ENCODE data around the gene SERPING1. TPM values are rescaled to one million over a fixed set of nuclear protein-coding genes. Genes with fewer than 3 reads are reported as not detected.
A peak's percentile ranks its signal among the peaks of the same experiment; 100 is the strongest.

SERPING1 gene
- total RNA-seq, 1 experiment from 2014 or later = 5.2 TPM

- Histone ChIP-seq H3K27me3 (replicated peaks; ENCODE audit: insufficient read depth, low read depth, low read length, poor library complexity) (no peaks in the 10 kb centered on the region), H3K4me3 (ENCODE audit: low read depth, low read length, poor library complexity, severe bottlenecking) (no peak overlapping the region), H3K4me1 (ENCODE audit: insufficient read depth, low read length, poor library complexity, severe bottlenecking) (peaks cover 5% of the 10 kb centered on the region), H3K36me3 (ENCODE audit: insufficient read depth, low read length, poor library complexity, severe bottlenecking) (no peaks in the 10 kb centered on the region), H3K27ac (ENCODE audit: low read depth, low read length, poor library complexity, severe bottlenecking) (no peak overlapping the region), H3K9me3 (ENCODE audit: low read depth, low read length, poor library complexity, severe bottlenecking) (peaks cover 8% of the 10 kb centered on the region)
- no TSS peak for BruUV-seq (replicated peaks)
- TF ChIP-seq EZH2 (IDR thresholded peaks at IDR 0.05; ENCODE audit: borderline replicate concordance, low read depth, low read length, poor library complexity, severe bottlenecking) (no peak), CTCF (conservative IDR thresholded peaks at IDR 0.05; ENCODE audit: low read depth, low read length) (no peak)
- CTCF ChIA-PET = no interaction called here
- DNase-seq (ENCODE audit: low spot score) = no peak
- POLR2A ChIA-PET (ENCODE audit: low non-redundant PET) = interaction anchor here (1.0 kb wide), 1 partner anchor 22 kb away, joined by 3 read pairs; no protein-coding TSS in a partner anchor
- intact Hi-C loops (cut with micrococcal nuclease; ENCODE audit: unreplicated experiment) = no loop called here
These were observed 21.0 kb downstream of the SERPING1 start for GRCh38 chr11:57618438-57618837.

GRCh38 chr11:57619331-57619730 is 21.8 kb downstream of the SERPING1 start:
- intact Hi-C loops (cut with micrococcal nuclease; ENCODE audit: unreplicated experiment) = no loop called here
- Histone ChIP-seq H3K4me1 (ENCODE audit: insufficient read depth, low read length, poor library complexity, severe bottlenecking) (peaks cover 5% of the 10 kb centered on the region), H3K27me3 (replicated peaks; ENCODE audit: insufficient read depth, low read depth, low read length, poor library complexity) (no peaks in the 10 kb centered on the region), H3K27ac (ENCODE audit: low read depth, low read length, poor library complexity, severe bottlenecking) (no peak overlapping the region), H3K4me3 (ENCODE audit: low read depth, low read length, poor library complexity, severe bottlenecking) (no peak overlapping the region), H3K9me3 (ENCODE audit: low read depth, low read length, poor library complexity, severe bottlenecking) (peaks cover 8% of the 10 kb centered on the region), H3K36me3 (ENCODE audit: insufficient read depth, low read length, poor library complexity, severe bottlenecking) (no peaks in the 10 kb centered on the region)
- no peak for DNase-seq (ENCODE audit: low spot score)
- ChIA-PET POLR2A (ENCODE audit: low non-redundant PET) (interaction anchor here (1.0 kb wide), 1 partner anchor 21 kb away, joined by 3 read pairs; no protein-coding TSS in a partner anchor), CTCF (no interaction called here)
- no TSS peak for BruUV-seq (replicated peaks)
- TF ChIP-seq CTCF (conservative IDR thresholded peaks at IDR 0.05; ENCODE audit: low read depth, low read length) (peak; percentile 40; the same call in 1 of the 2 replicates), EZH2 (IDR thresholded peaks at IDR 0.05; ENCODE audit: borderline replicate concordance, low read depth, low read length, poor library complexity, severe bottlenecking) (no peak)

GRCh38 chr11:57620467-57620866 is 23.0 kb downstream of the SERPING1 start:
- no peaks in the 10 kb centered on the region for H3K36me3 ChIP-seq (ENCODE audit: insufficient read depth, low read length, poor library complexity, severe bottlenecking)
- DNase-seq (ENCODE audit: low spot score) = no peak
- peaks cover 8% of the 10 kb centered on the region for H3K9me3 ChIP-seq (ENCODE audit: low read depth, low read length, poor library complexity, severe bottlenecking)
- ChIA-PET CTCF (interaction anchor here (1.4 kb wide), 1 partner anchor 20 kb away, joined by 3 read pairs; no protein-coding TSS in a partner anchor), POLR2A (ENCODE audit: low non-redundant PET) (no interaction called here)
- no peak overlapping the region for H3K27ac ChIP-seq (ENCODE audit: low read depth, low read length, poor library complexity, severe bottlenecking)
- no peak for TF ChIP-seq EZH2 (IDR thresholded peaks at IDR 0.05; ENCODE audit: borderline replicate concordance, low read depth, low read length, poor library complexity, severe bottlenecking)
- TF ChIP-seq CTCF (conservative IDR thresholded peaks at IDR 0.05; ENCODE audit: low read depth, low read length) = no peak
- H3K27me3 ChIP-seq (replicated peaks; ENCODE audit: insufficient read depth, low read depth, low read length, poor library complexity) = no peaks in the 10 kb centered on the region
- BruUV-seq (replicated peaks) = no TSS peak
- peaks cover 5% of the 10 kb centered on the region for H3K4me1 ChIP-seq (ENCODE audit: insufficient read depth, low read length, poor library complexity, severe bottlenecking)
- no peak overlapping the region for H3K4me3 ChIP-seq (ENCODE audit: low read depth, low read length, poor library complexity, severe bottlenecking)
- intact Hi-C loops (cut with micrococcal nuclease; ENCODE audit: unreplicated experiment) = no loop called here

All from A673 (cell line).